ENCODE results near the gene DRC7.

DRC7 gene

GRCh38 chr16:57688987-57689761, 5.4 kb upstream of the DRC7 start:
- DNase-seq (ENCODE audit: low read depth): no peak
- TF ChIP-seq CTCF (conservative IDR thresholded peaks at IDR 0.05; ENCODE audit: control insufficient read depth, insufficient read depth, low read depth, low read length): no peak
- H3K4me3 ChIP-seq (ENCODE audit: control insufficient read depth, low read depth, low read length): no peak overlapping the region

- TF ChIP-seq CTCF (conservative IDR thresholded peaks at IDR 0.05; ENCODE audit: control insufficient read depth, insufficient read depth, low read depth, low read length): no peak
- no peak for DNase-seq (ENCODE audit: low read depth)
- no peak overlapping the region for H3K4me3 ChIP-seq (ENCODE audit: control insufficient read depth, low read depth, low read length)
Observed at GRCh38 chr16:57689762-57690558, 4.6 kb upstream of the DRC7 start.

- H3K4me3 ChIP-seq (ENCODE audit: control insufficient read depth, low read depth, low read length): no peak overlapping the region
- peak; percentile 26 for DNase-seq (ENCODE audit: low read depth)
- TF ChIP-seq CTCF (conservative IDR thresholded peaks at IDR 0.05; ENCODE audit: control insufficient read depth, insufficient read depth, low read depth, low read length): no peak
Observed at GRCh38 chr16:57690782-57691471, 3.7 kb upstream of the DRC7 start.

- no peak for TF ChIP-seq CTCF (conservative IDR thresholded peaks at IDR 0.05; ENCODE audit: control insufficient read depth, insufficient read depth, low read depth, low read length)
- no peak for DNase-seq (ENCODE audit: low read depth)
- no peak overlapping the region for H3K4me3 ChIP-seq (ENCODE audit: control insufficient read depth, low read depth, low read length)
Observed at GRCh38 chr16:57692636-57693035, 2.0 kb upstream of the DRC7 start.

- no peak for TF ChIP-seq CTCF (conservative IDR thresholded peaks at IDR 0.05; ENCODE audit: control insufficient read depth, insufficient read depth, low read depth, low read length)
- DNase-seq (ENCODE audit: low read depth): no peak
- H3K4me3 ChIP-seq (ENCODE audit: control insufficient read depth, low read depth, low read length): no peak overlapping the region
Observed at GRCh38 chr16:57693550-57693949, 1.1 kb upstream of the DRC7 start.

GRCh38 chr16:57694231-57694724, 328 bp upstream of the DRC7 start:
- H3K4me3 ChIP-seq (ENCODE audit: control insufficient read depth, low read depth, low read length): no peak overlapping the region
- no peak for DNase-seq (ENCODE audit: low read depth)
- no peak for TF ChIP-seq CTCF (conservative IDR thresholded peaks at IDR 0.05; ENCODE audit: control insufficient read depth, insufficient read depth, low read depth, low read length)
